Activated CD4-positive, alpha-beta T cell treated with anti-CD3 and anti-CD28 coated beads, Interleukin-2, amount 10 ng/mL, durations not matched to agents 24 days and 14 days (primary cell): ENCODE measurements around the gene FAM131C. TPM values are rescaled to one million over a fixed set of nuclear protein-coding genes. Genes with fewer than 3 reads are reported as not detected.
"Not testable (repeated sequence)": the region's sequence is repeated elsewhere in the genome, so short reads cannot be mapped to it uniquely, and the experiment has no call there.

Experiments
- DNase-seq: peaks from one replicate; pipeline ENCODE4 v3.0.0; 2022
- H3K27ac Mint-ChIP-seq: one replicate; pipeline ENCODE4 v1.8.0; 2022; ENCODE audit warnings: mild to moderate bottlenecking, mixed read lengths
- H3K27me3 Mint-ChIP-seq: one replicate; pipeline ENCODE4 v1.8.0; 2022; ENCODE audit warnings: mixed read lengths
- H3K36me3 Mint-ChIP-seq: one replicate; pipeline ENCODE4 v1.8.0; 2022; ENCODE audit warnings: low read depth, mild to moderate bottlenecking, mixed read lengths
- H3K4me1 Mint-ChIP-seq: one replicate; pipeline ENCODE4 v1.8.0; 2021; ENCODE audit warnings: mixed read lengths
- H3K4me3 Mint-ChIP-seq: one replicate; pipeline ENCODE4 v1.8.0; 2022; ENCODE audit warnings: mild to moderate bottlenecking, moderate library complexity, mixed read lengths
- H3K9me3 Mint-ChIP-seq: one replicate; pipeline ENCODE4 v1.8.0; 2021; ENCODE audit warnings: mixed read lengths
- intact Hi-C: fragments of 100-400 bp; cut with micrococcal nuclease; formaldehyde crosslinking; loops from one replicate; pipeline ENCODE4 v1.15.1; 2023
- total RNA-seq: library from RNA; stranded (reverse); gene quantifications from 2 replicates; pipeline ENCODE4 v1.2.3, GENCODE V29; 2022

Gene FAM131C
- total RNA-seq, 1 donor from 2014 or later, result 0.26 TPM

GRCh38 chr1:16067127-16067768 lies 6.2 kb downstream of the FAM131C start:
- Mint-ChIP-seq H3K27me3 (peaks cover 20% of the 10 kb centered on the region), H3K4me3 (no peak overlapping the region), H3K4me1 (peaks cover 31% of the 10 kb centered on the region), H3K9me3 (no peaks in the 10 kb centered on the region), H3K27ac (no peak overlapping the region), H3K36me3 (no peaks in the 10 kb centered on the region)
- intact Hi-C loops, result no loop called here
- no peak for DNase-seq

- H3K4me3 Mint-ChIP-seq, result no peak overlapping the region
- intact Hi-C loops, result no loop called here
- H3K27ac Mint-ChIP-seq, result no peak overlapping the region
- DNase-seq, result no peak
- H3K4me1 Mint-ChIP-seq, result peaks cover 31% of the 10 kb centered on the region
- H3K27me3 Mint-ChIP-seq, result peaks cover 15% of the 10 kb centered on the region
- H3K36me3 Mint-ChIP-seq, result no peaks in the 10 kb centered on the region
- no peaks in the 10 kb centered on the region for H3K9me3 Mint-ChIP-seq
Observed at GRCh38 chr1:16066245-16066644, 7.2 kb downstream of the FAM131C start.

GRCh38 chr1:16065269-16065576 lies 8.2 kb downstream of the FAM131C start:
- Mint-ChIP-seq H3K4me1 (peaks cover 29% of the 10 kb centered on the region), H3K27ac (no peak overlapping the region), H3K4me3 (peak overlapping the region; percentile 45), H3K9me3 (no peaks in the 10 kb centered on the region), H3K36me3 (no peaks in the 10 kb centered on the region), H3K27me3 (peaks cover 20% of the 10 kb centered on the region)
- no peak for DNase-seq
- intact Hi-C loops, result no loop called here

- Mint-ChIP-seq H3K4me3 (peak overlapping the region; percentile 66), H3K27me3 (peaks cover 19% of the 10 kb centered on the region), H3K27ac (no peak overlapping the region), H3K9me3 (no peaks in the 10 kb centered on the region), H3K36me3 (no peaks in the 10 kb centered on the region), H3K4me1 (peaks cover 25% of the 10 kb centered on the region)
- intact Hi-C loops, result no loop called here
- DNase-seq, result no peak
Observed at GRCh38 chr1:16064536-16065268, 8.7 kb downstream of the FAM131C start.

- H3K4me1 Mint-ChIP-seq, result peaks cover 25% of the 10 kb centered on the region
- peak overlapping the region; percentile 7 for H3K27ac Mint-ChIP-seq
- intact Hi-C loops, result no loop called here
- peaks cover 19% of the 10 kb centered on the region for H3K27me3 Mint-ChIP-seq
- peak overlapping the region; percentile 66 for H3K4me3 Mint-ChIP-seq
- DNase-seq, result no peak
- H3K9me3 Mint-ChIP-seq, result no peaks in the 10 kb centered on the region
- no peaks in the 10 kb centered on the region for H3K36me3 Mint-ChIP-seq
Observed at GRCh38 chr1:16063921-16064320, 9.5 kb downstream of the FAM131C start.

GRCh38 chr1:16063226-16063829 lies 10.1 kb downstream of the FAM131C start:
- DNase-seq, result no peak
- H3K9me3 Mint-ChIP-seq, result no peaks in the 10 kb centered on the region
- peaks cover 22% of the 10 kb centered on the region for H3K4me1 Mint-ChIP-seq
- H3K27ac Mint-ChIP-seq, result no peak overlapping the region
- no peak overlapping the region for H3K4me3 Mint-ChIP-seq
- intact Hi-C loops, result no loop called here
- H3K36me3 Mint-ChIP-seq, result no peaks in the 10 kb centered on the region
- peaks cover 19% of the 10 kb centered on the region for H3K27me3 Mint-ChIP-seq

GRCh38 chr1:16062687-16063075 lies 10.8 kb downstream of the FAM131C start:
- H3K27ac Mint-ChIP-seq, H3K4me3 Mint-ChIP-seq, intact Hi-C loops, H3K36me3 Mint-ChIP-seq, H3K9me3 Mint-ChIP-seq, DNase-seq: not testable (repeated sequence)
- Mint-ChIP-seq H3K4me1 (peaks cover 22% of the 10 kb centered on the region), H3K27me3 (peaks cover 18% of the 10 kb centered on the region)

GRCh38 chr1:16061989-16062686 lies 11.3 kb downstream of the FAM131C start:
- intact Hi-C loops, H3K27ac Mint-ChIP-seq, H3K9me3 Mint-ChIP-seq, H3K4me3 Mint-ChIP-seq, H3K36me3 Mint-ChIP-seq, DNase-seq: not testable (repeated sequence)
- Mint-ChIP-seq H3K27me3 (peaks cover 17% of the 10 kb centered on the region), H3K4me1 (peaks cover 22% of the 10 kb centered on the region)

GRCh38 chr1:16061266-16061665 lies 12.2 kb downstream of the FAM131C start:
- Mint-ChIP-seq H3K4me3 (no peak overlapping the region), H3K27me3 (peaks cover 17% of the 10 kb centered on the region), H3K9me3 (no peaks in the 10 kb centered on the region), H3K4me1 (peaks cover 23% of the 10 kb centered on the region), H3K27ac (no peak overlapping the region), H3K36me3 (no peaks in the 10 kb centered on the region)
- DNase-seq, result no peak
- intact Hi-C loops, result no loop called here

GRCh38 chr1:16058394-16059120 lies 14.9 kb downstream of the FAM131C start:
- H3K27ac Mint-ChIP-seq, intact Hi-C loops, DNase-seq, H3K4me3 Mint-ChIP-seq, H3K27me3 Mint-ChIP-seq, H3K4me1 Mint-ChIP-seq, H3K36me3 Mint-ChIP-seq, H3K9me3 Mint-ChIP-seq: not testable (repeated sequence)

GRCh38 chr1:16057314-16057915 lies 16.0 kb downstream of the FAM131C start:
- intact Hi-C loops, result not testable (repeated sequence)

GRCh38 chr1:16056521-16056912 lies 16.9 kb downstream of the FAM131C start:
- not testable (repeated sequence) for DNase-seq, H3K27me3 Mint-ChIP-seq, H3K4me1 Mint-ChIP-seq, H3K9me3 Mint-ChIP-seq, H3K4me3 Mint-ChIP-seq, H3K36me3 Mint-ChIP-seq, H3K27ac Mint-ChIP-seq
- intact Hi-C loops, result loop anchor here (1.0 kb wide), 2 partner anchors 47 to 264 kb away; no protein-coding TSS in a partner anchor

More at GRCh38 chr1:16057314-16057915, 16.0 kb downstream of the FAM131C start:
- DNase-seq, H3K4me3 Mint-ChIP-seq, H3K27ac Mint-ChIP-seq, H3K27me3 Mint-ChIP-seq, H3K36me3 Mint-ChIP-seq, H3K9me3 Mint-ChIP-seq, H3K4me1 Mint-ChIP-seq: not testable (repeated sequence)
